IMR-90 (cell line): ENCODE results near the gene CPNE4. TPM values are rescaled to one million over a fixed set of nuclear protein-coding genes. Genes with fewer than 3 reads are reported as not detected.

ENCODE experiments used
- ATAC-seq: fragments of 200-7000 bp; cut with Tn5 transposase; 2 replicates; pipeline ENCODE4 v1.9.1; 2020; ENCODE audit warnings: low read depth, mild to moderate bottlenecking, moderate library complexity
- BruUV-seq: library from RNA; stranded (reverse); fragments of 400-500 nt; replicated peaks from 2 replicates; lab custom pipeline; 2021; lab: Mats Ljungman, UMichigan
- CTCF ChIA-PET: fragments of 300-600 bp; formaldehyde crosslinking; extraction: SDS; loops from one replicate; lab custom pipeline; 2021; ENCODE audit warnings: antibody characterized with exemption; lab: Yijun Ruan, JAX
- POLR2A ChIA-PET: fragments of 300-600 bp; sonication (Branson Sonifier 250); formaldehyde crosslinking; loops from one replicate; lab custom pipeline; 2022; ENCODE audit warnings: antibody characterized with exemption; ENCODE audit not compliant: unreplicated experiment; lab: Charles Lee
- DNase-seq: peaks from one replicate; pipeline ENCODE4 v3.0.0; 2013
- H2AFZ ChIP-seq: replicated peaks from 2 replicates; pipeline ENCODE3; 2013; ENCODE audit warnings: low read length, mild to moderate bottlenecking; ENCODE audit not compliant: poor library complexity
- H2AK5ac ChIP-seq: 2 replicates; pipeline ENCODE4 v1.6.1; 2013; ENCODE audit warnings: low read depth, low read length, inconsistent platforms
- H2AK9ac ChIP-seq: replicated peaks from 2 replicates; pipeline ENCODE3; 2013; ENCODE audit warnings: mild to moderate bottlenecking, low read depth, low read length, moderate library complexity; ENCODE audit not compliant: poor library complexity
- H2BK120ac ChIP-seq: 2 replicates; pipeline ENCODE4 v1.6.1; 2013; ENCODE audit warnings: low read depth, low read length, inconsistent platforms
- H2BK15ac ChIP-seq: 3 replicates; pipeline ENCODE4 v1.6.1; 2013; ENCODE audit warnings: low read depth, low read length, inconsistent platforms
- H2BK20ac ChIP-seq: 2 replicates; pipeline ENCODE4 v1.6.1; 2013; ENCODE audit warnings: low read depth, mild to moderate bottlenecking, inconsistent platforms, low read length, moderate library complexity
- H2BK5ac ChIP-seq: 2 replicates; pipeline ENCODE4 v1.6.1; 2013; ENCODE audit warnings: mild to moderate bottlenecking, low read depth, low read length, inconsistent platforms; ENCODE audit not compliant: poor library complexity, severe bottlenecking
- H3K14ac ChIP-seq: replicated peaks from 2 replicates; pipeline ENCODE4 v1.6.1; 2013; ENCODE audit warnings: low read depth, low read length, inconsistent platforms
- H3K18ac ChIP-seq: 2 replicates; pipeline ENCODE4 v1.6.1; 2013; ENCODE audit warnings: low read depth, low read length, control low read depth
- H3K23ac ChIP-seq: 2 replicates; pipeline ENCODE4 v1.6.1; 2013; ENCODE audit warnings: low read depth, low read length, inconsistent platforms
- H3K27ac ChIP-seq: 2 replicates; pipeline ENCODE4 v1.5.1; 2013; ENCODE audit warnings: mild to moderate bottlenecking, control low read depth, low read length; ENCODE audit not compliant: insufficient read depth
- H3K27me3 ChIP-seq: 2 replicates; pipeline ENCODE4 v1.6.1; 2013; ENCODE audit warnings: low read length; ENCODE audit not compliant: control insufficient read depth, insufficient read depth
- H3K36me3 ChIP-seq: 2 replicates; pipeline ENCODE4 v1.6.1; 2013; ENCODE audit warnings: low read length, mixed read lengths; ENCODE audit not compliant: control insufficient read depth, insufficient read depth
- H3K4ac ChIP-seq: 2 replicates; pipeline ENCODE4 v1.6.1; 2013; ENCODE audit warnings: low read depth, low read length, inconsistent platforms
- H3K4me1 ChIP-seq: 2 replicates; pipeline ENCODE4 v1.6.1; 2013; ENCODE audit warnings: low read length, mixed read lengths; ENCODE audit not compliant: control insufficient read depth, insufficient read depth
- H3K4me2 ChIP-seq: 2 replicates; pipeline ENCODE4 v1.6.1; 2013; ENCODE audit warnings: low read depth, mild to moderate bottlenecking, control low read depth, low read length, moderate library complexity
- H3K4me3 ChIP-seq: 2 replicates; pipeline ENCODE4 v1.5.1; 2013; ENCODE audit warnings: low read depth, mild to moderate bottlenecking, control low read depth, low read length, moderate library complexity; ENCODE audit not compliant: insufficient read depth
- H3K56ac ChIP-seq: 2 replicates; pipeline ENCODE4 v1.6.1; 2013; ENCODE audit warnings: low read length, inconsistent platforms; ENCODE audit not compliant: insufficient read depth; ENCODE audit errors: extremely low read depth
- H3K79me1 ChIP-seq, 2 experiments: 2 replicates each; pipeline ENCODE4 v1.6.1; 2013; ENCODE audit warnings: low read length in 2 of 2, inconsistent platforms in 1 of 2, low read depth in 1 of 2
- H3K9ac ChIP-seq: 2 replicates; pipeline ENCODE4 v1.6.1; 2013; ENCODE audit warnings: low read depth, low read length, control low read depth
- H3K9me1 ChIP-seq: 2 replicates; pipeline ENCODE4 v1.6.1; 2013; ENCODE audit warnings: low read length, inconsistent platforms; ENCODE audit not compliant: insufficient read depth
- H3K9me3 ChIP-seq: 2 replicates; pipeline ENCODE4 v1.6.1; 2013; ENCODE audit warnings: low read length; ENCODE audit not compliant: control insufficient read depth, insufficient read depth
- H4K20me1 ChIP-seq: 2 replicates; pipeline ENCODE4 v1.6.1; 2013; ENCODE audit warnings: low read length, inconsistent platforms; ENCODE audit not compliant: insufficient read depth
- H4K5ac ChIP-seq: 2 replicates; pipeline ENCODE4 v1.6.1; 2013; ENCODE audit warnings: mild to moderate bottlenecking, low read depth, low read length, control low read depth
- H4K8ac ChIP-seq, 2 experiments: 2 replicates each; pipeline ENCODE4 v1.6.1; 2013; ENCODE audit warnings: low read depth in 2 of 2, low read length in 2 of 2, control low read depth in 1 of 2, inconsistent platforms in 1 of 2
- H4K91ac ChIP-seq: 2 replicates; pipeline ENCODE4 v1.6.1; 2013; ENCODE audit warnings: low read depth, low read length, inconsistent platforms; ENCODE audit not compliant: insufficient read depth
- BHLHE40 ChIP-seq: fragments of 150-350 bp; IDR thresholded peaks from 2 replicates; pipeline ENCODE4 v1.6.1; 2016; ENCODE audit warnings: mild to moderate bottlenecking, low read depth, low read length
- CEBPB ChIP-seq: IDR thresholded peaks from 2 replicates; pipeline ENCODE4 v1.6.1; 2012; ENCODE audit warnings: low read depth, low read length, improper control_type of control experiment
- CHD1 ChIP-seq: IDR thresholded peaks from 2 replicates; pipeline ENCODE4 v1.6.1; 2012; ENCODE audit warnings: low read depth, low read length, improper control_type of control experiment
- FOS ChIP-seq: fragments of 150-350 bp; IDR thresholded peaks from 2 replicates; pipeline ENCODE4 v1.6.1; 2016; ENCODE audit warnings: low read depth, low read length
- MAFK ChIP-seq: IDR thresholded peaks from 2 replicates; pipeline ENCODE4 v1.6.1; 2012; ENCODE audit warnings: low read depth, low read length, improper control_type of control experiment
- MAZ ChIP-seq: IDR thresholded peaks from 2 replicates; pipeline ENCODE4 v1.6.1; 2012; ENCODE audit warnings: low read depth, mild to moderate bottlenecking, low read length, improper control_type of control experiment, moderate library complexity, borderline replicate concordance
- MXI1 ChIP-seq: IDR thresholded peaks from 2 replicates; pipeline ENCODE4 v1.6.1; 2012; ENCODE audit warnings: low read depth, mild to moderate bottlenecking, low read length, moderate library complexity, borderline replicate concordance
- NFE2L2 ChIP-seq: fragments of 150-350 bp; IDR thresholded peaks from 2 replicates; pipeline ENCODE4 v1.6.1; 2016; ENCODE audit warnings: low read depth, mild to moderate bottlenecking, low read length
- POLR2A ChIP-seq: IDR thresholded peaks from 2 replicates; pipeline ENCODE4 v1.6.1; 2012; ENCODE audit warnings: mild to moderate bottlenecking, low read depth, low read length
- RAD21 ChIP-seq: IDR thresholded peaks from 2 replicates; pipeline ENCODE4 v1.6.1; 2012; ENCODE audit warnings: low read length, improper control_type of control experiment
- RCOR1 ChIP-seq: IDR thresholded peaks from 2 replicates; pipeline ENCODE4 v1.6.1; 2012; ENCODE audit warnings: mild to moderate bottlenecking, low read length, improper control_type of control experiment; ENCODE audit not compliant: insufficient replicate concordance
- RFX5 ChIP-seq: IDR thresholded peaks from 2 replicates; pipeline ENCODE4 v1.8.0; 2012; ENCODE audit warnings: low read depth, mild to moderate bottlenecking, low read length, moderate library complexity
- SMC3 ChIP-seq: fragments of 150-350 bp; IDR thresholded peaks from 2 replicates; pipeline ENCODE4 v1.6.1; 2016; ENCODE audit warnings: low read depth, mild to moderate bottlenecking, antibody characterized with exemption, low read length, moderate library complexity
- dilution Hi-C: fragments of 300-500 bp; cut with HindIII; formaldehyde crosslinking; loops from one replicate; pipeline ENCODE4 v1.14.3; 2018; ENCODE audit warnings: low sequenced_read_pairs; ENCODE audit not compliant: unreplicated experiment
- in situ Hi-C: fragments of 300-500 bp; cut with MboI; formaldehyde crosslinking; loops from 3 replicates; pipeline ENCODE4 v1.14.3; 2019; ENCODE audit warnings: low sequenced_read_pairs, inconsistent platforms, mixed read lengths
- intact Hi-C: fragments of 100-400 bp; cut with micrococcal nuclease; formaldehyde crosslinking; loops from 2 replicates; pipeline ENCODE4 v1.10.0; 2022
- polyA plus RNA-seq, 3 experiments: library from polyadenylated mRNA; depleted of rRNA; stranded (reverse); fragments of >200 nt; gene quantifications; 2 replicates each; pipeline ENCODE4 v1.2.3, GENCODE V29; 2012; ENCODE audit warnings: low replicate concordance in 1 of 3
- total RNA-seq: library from RNA; depleted of rRNA; stranded (reverse); fragments of >200 nt; gene quantifications from 2 replicates; pipeline ENCODE4 v1.2.3, GENCODE V29; 2012
- TF ChIP-seq, protein P1 (sequence below): fragments of 150-350 bp; IDR thresholded peaks from 2 replicates; pipeline ENCODE4 v1.6.1; 2016; ENCODE audit warnings: low read depth, mild to moderate bottlenecking, low read length, moderate library complexity, borderline replicate concordance
- TF ChIP-seq, protein P2 (sequence below): fragments of 150-350 bp; IDR thresholded peaks from 2 replicates; pipeline ENCODE4 v1.6.1; 2017; ENCODE audit warnings: mild to moderate bottlenecking, antibody characterized with exemption, low read length, low read depth
- TF ChIP-seq, protein P3 (sequence below): conservative IDR thresholded peaks from 2 replicates; pipeline ENCODE4 v1.5.1; 2012; ENCODE audit warnings: mild to moderate bottlenecking, low read depth, low read length, improper control_type of control experiment

CPNE4 gene
- total and polyA plus RNA-seq, 2 of the 4 experiments (the other 2 are of a cell fraction), result not detected

DNA sequence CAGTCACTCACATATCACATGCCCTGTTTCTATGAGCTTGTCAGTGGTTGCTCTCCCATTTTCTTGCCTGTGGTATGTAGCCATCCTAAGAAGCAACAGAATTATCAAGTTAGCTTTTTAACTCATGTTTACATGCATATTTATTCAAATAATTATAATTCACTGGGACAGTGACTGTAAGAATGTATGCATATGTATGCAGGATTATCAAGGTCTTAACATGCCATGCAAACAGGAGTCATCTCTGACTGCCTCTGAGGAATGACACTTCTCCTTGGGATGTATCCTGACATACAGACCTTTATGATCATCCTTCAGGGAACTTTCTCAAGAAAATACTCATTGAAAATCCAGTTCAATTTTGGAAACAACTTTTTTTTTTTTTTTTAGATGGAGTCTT lies 240.9 kb downstream of the CPNE4 start:
- no peak overlapping the region for H2BK5ac ChIP-seq
- DNase-seq (no peak), ATAC-seq (no peak)
- CTCF ChIA-PET, result interaction anchor here (4.2 kb wide), 1 partner anchor 236 kb away, joined by 16 read pairs; no protein-coding TSS in a partner anchor
- no peak overlapping the region for H2AFZ ChIP-seq
- no peak overlapping the region for H3K4me2 ChIP-seq
- H4K91ac ChIP-seq, result no peak overlapping the region
- H2BK120ac ChIP-seq, result no peak overlapping the region
- H3K18ac ChIP-seq, result no peak overlapping the region
- H3K4me1 ChIP-seq, result no peaks in the 10 kb centered on the region
- H2BK15ac ChIP-seq, result no peak overlapping the region
- no peak overlapping the region for H2BK20ac ChIP-seq
- no peaks in the 10 kb centered on the region for H3K9me3 ChIP-seq
- H3K79me1 ChIP-seq, result no peaks in the 10 kb centered on the region; a peak in 1 of 4 replicates
- H2AK9ac ChIP-seq, result no peak overlapping the region
- no peak overlapping the region for H3K56ac ChIP-seq
- no peak overlapping the region for H3K27ac ChIP-seq
- no peak overlapping the region for H3K23ac ChIP-seq
- H3K4me3 ChIP-seq, result no peak overlapping the region
- dilution Hi-C loops, result loop anchor here (25.0 kb wide), 1 partner anchor 218 kb away; no protein-coding TSS in a partner anchor
- no peak overlapping the region for H3K4ac ChIP-seq
- no TSS peak for BruUV-seq
- H4K20me1 ChIP-seq, result no peaks in the 10 kb centered on the region
- no peaks in the 10 kb centered on the region for H3K9me1 ChIP-seq
- in situ Hi-C loops, result loop anchor here (5.0 to 25.0 kb wide), 2 partner anchors 238 to 393 kb away; no protein-coding TSS in a partner anchor
- H3K36me3 ChIP-seq, result no peaks in the 10 kb centered on the region
- H4K5ac ChIP-seq, result no peak overlapping the region
- H4K8ac ChIP-seq, result no peak overlapping the region
- no peak overlapping the region for H3K9ac ChIP-seq
- POLR2A ChIA-PET, result no interaction called here
- intact Hi-C loops, result loop anchor here (1.0 kb wide), 2 partner anchors 386 to 605 kb away; no protein-coding TSS in a partner anchor
- no peak overlapping the region for H2AK5ac ChIP-seq
- no peak overlapping the region for H3K14ac ChIP-seq
- TF ChIP-seq POLR2A, result no peak
- no peak for TF ChIP-seq CHD1
- no peak for TF ChIP-seq RFX5
- no peak for TF ChIP-seq MXI1
- TF ChIP-seq, protein P1, sequence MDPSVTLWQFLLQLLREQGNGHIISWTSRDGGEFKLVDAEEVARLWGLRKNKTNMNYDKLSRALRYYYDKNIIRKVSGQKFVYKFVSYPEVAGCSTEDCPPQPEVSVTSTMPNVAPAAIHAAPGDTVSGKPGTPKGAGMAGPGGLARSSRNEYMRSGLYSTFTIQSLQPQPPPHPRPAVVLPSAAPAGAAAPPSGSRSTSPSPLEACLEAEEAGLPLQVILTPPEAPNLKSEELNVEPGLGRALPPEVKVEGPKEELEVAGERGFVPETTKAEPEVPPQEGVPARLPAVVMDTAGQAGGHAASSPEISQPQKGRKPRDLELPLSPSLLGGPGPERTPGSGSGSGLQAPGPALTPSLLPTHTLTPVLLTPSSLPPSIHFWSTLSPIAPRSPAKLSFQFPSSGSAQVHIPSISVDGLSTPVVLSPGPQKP, result no peak
- no peak for TF ChIP-seq MAFK
- no peak for TF ChIP-seq NFE2L2
- no peak for TF ChIP-seq BHLHE40
- TF ChIP-seq CEBPB, result no peak
- TF ChIP-seq SMC3, result no peak
- TF ChIP-seq, protein P2, sequence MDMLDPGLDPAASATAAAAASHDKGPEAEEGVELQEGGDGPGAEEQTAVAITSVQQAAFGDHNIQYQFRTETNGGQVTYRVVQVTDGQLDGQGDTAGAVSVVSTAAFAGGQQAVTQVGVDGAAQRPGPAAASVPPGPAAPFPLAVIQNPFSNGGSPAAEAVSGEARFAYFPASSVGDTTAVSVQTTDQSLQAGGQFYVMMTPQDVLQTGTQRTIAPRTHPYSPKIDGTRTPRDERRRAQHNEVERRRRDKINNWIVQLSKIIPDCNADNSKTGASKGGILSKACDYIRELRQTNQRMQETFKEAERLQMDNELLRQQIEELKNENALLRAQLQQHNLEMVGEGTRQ, result no peak
- TF ChIP-seq RAD21, result no peak
- TF ChIP-seq RCOR1, result no peak
- TF ChIP-seq, protein P3, sequence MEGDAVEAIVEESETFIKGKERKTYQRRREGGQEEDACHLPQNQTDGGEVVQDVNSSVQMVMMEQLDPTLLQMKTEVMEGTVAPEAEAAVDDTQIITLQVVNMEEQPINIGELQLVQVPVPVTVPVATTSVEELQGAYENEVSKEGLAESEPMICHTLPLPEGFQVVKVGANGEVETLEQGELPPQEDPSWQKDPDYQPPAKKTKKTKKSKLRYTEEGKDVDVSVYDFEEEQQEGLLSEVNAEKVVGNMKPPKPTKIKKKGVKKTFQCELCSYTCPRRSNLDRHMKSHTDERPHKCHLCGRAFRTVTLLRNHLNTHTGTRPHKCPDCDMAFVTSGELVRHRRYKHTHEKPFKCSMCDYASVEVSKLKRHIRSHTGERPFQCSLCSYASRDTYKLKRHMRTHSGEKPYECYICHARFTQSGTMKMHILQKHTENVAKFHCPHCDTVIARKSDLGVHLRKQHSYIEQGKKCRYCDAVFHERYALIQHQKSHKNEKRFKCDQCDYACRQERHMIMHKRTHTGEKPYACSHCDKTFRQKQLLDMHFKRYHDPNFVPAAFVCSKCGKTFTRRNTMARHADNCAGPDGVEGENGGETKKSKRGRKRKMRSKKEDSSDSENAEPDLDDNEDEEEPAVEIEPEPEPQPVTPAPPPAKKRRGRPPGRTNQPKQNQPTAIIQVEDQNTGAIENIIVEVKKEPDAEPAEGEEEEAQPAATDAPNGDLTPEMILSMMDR, result no peak
- no peak for TF ChIP-seq MAZ
- no peak for TF ChIP-seq FOS
- no peaks in the 10 kb centered on the region; the same call in 1 of the 2 replicates for H3K27me3 ChIP-seq
